Activated CD8-positive, alpha-beta T cell treated with anti-CD3 and anti-CD28 coated beads for 36 hours (primary cell): Measurements from ENCODE around the gene TAAR1. TPM values are rescaled to one million over a fixed set of nuclear protein-coding genes. Genes with fewer than 3 reads are reported as not detected.

Source experiments
- ATAC-seq: fragments of 200-7000 bp; cut with Tn5 transposase; one replicate; pipeline ENCODE4 v1.10.0; 2021; ENCODE audit warnings: mild to moderate bottlenecking, moderate library complexity
- CTCF ChIA-PET: fragments of 350-600 bp; sonication (Branson Sonifier 250); formaldehyde crosslinking; loops from one replicate; lab custom pipeline; 2021; ENCODE audit warnings: antibody characterized with exemption; lab: Charles Lee
- POLR2A ChIA-PET: fragments of 350-600 bp; sonication (Branson Sonifier 250); formaldehyde crosslinking; loops from one replicate; lab custom pipeline; 2021; ENCODE audit warnings: antibody characterized with exemption; lab: Charles Lee
- DNase-seq: peaks from one replicate; pipeline ENCODE4 v3.0.0-alpha.2; 2020
- H3K27ac Mint-ChIP-seq: one replicate; pipeline ENCODE4 v1.8.0; 2021; ENCODE audit warnings: mild to moderate bottlenecking, mixed read lengths
- H3K27me3 Mint-ChIP-seq: one replicate; pipeline ENCODE4 v1.8.0; 2021; ENCODE audit warnings: mixed read lengths
- H3K36me3 Mint-ChIP-seq: one replicate; pipeline ENCODE4 v1.8.0; 2021; ENCODE audit warnings: low read depth, mixed read lengths
- H3K4me1 Mint-ChIP-seq: one replicate; pipeline ENCODE4 v1.8.0; 2021; ENCODE audit warnings: low read depth, mixed read lengths
- H3K4me3 Mint-ChIP-seq: one replicate; pipeline ENCODE4 v1.8.0; 2021; ENCODE audit warnings: mild to moderate bottlenecking, moderate library complexity, mixed read lengths
- H3K9me3 Mint-ChIP-seq: one replicate; pipeline ENCODE4 v1.8.0; 2021; ENCODE audit warnings: mixed read lengths
- CTCF ChIP-seq: fragments of 200-600 bp; IDR thresholded peaks from one replicate; pipeline ENCODE4 v1.8.0; 2022; ENCODE audit warnings: antibody characterized with exemption, mild to moderate bottlenecking
- intact Hi-C: fragments of 100-400 bp; cut with micrococcal nuclease; formaldehyde crosslinking; loops from one replicate; pipeline ENCODE4 v1.10.0; 2022
- total RNA-seq, 2 experiments: library from RNA; stranded (reverse); gene quantifications; one replicate each; pipeline ENCODE4 v1.2.3, GENCODE V29; 2021

Gene TAAR1
- total RNA-seq, 2 experiments from 2014 or later = not detected

GRCh38 chr6:132598473-132598872 lies 60.5 kb downstream of the TAAR1 start:
- DNase-seq = peak; percentile 3
- no peak for TF ChIP-seq CTCF
- CTCF ChIA-PET = no interaction called here
- no peak overlapping the region for H3K4me3 Mint-ChIP-seq
- POLR2A ChIA-PET = no interaction called here
- peaks cover 18% of the 10 kb centered on the region for H3K27me3 Mint-ChIP-seq
- no peaks in the 10 kb centered on the region for H3K9me3 Mint-ChIP-seq
- intact Hi-C loops = no loop called here
- no peaks in the 10 kb centered on the region for H3K36me3 Mint-ChIP-seq
- H3K4me1 Mint-ChIP-seq = no peaks in the 10 kb centered on the region
- no peak for ATAC-seq
- H3K27ac Mint-ChIP-seq = no peak overlapping the region

- ATAC-seq = no peak
- ChIA-PET POLR2A (no interaction called here), CTCF (no interaction called here)
- intact Hi-C loops = no loop called here
- H3K27ac Mint-ChIP-seq = no peak overlapping the region
- H3K36me3 Mint-ChIP-seq = no peaks in the 10 kb centered on the region
- H3K9me3 Mint-ChIP-seq = no peaks in the 10 kb centered on the region
- no peak overlapping the region for H3K4me3 Mint-ChIP-seq
- no peak for TF ChIP-seq CTCF
- H3K4me1 Mint-ChIP-seq = no peaks in the 10 kb centered on the region
- DNase-seq = no peak
- H3K27me3 Mint-ChIP-seq = peaks cover 23% of the 10 kb centered on the region
Measured at GRCh38 chr6:132596201-132596600, 62.8 kb downstream of the TAAR1 start.

Other genes with a start within 250 kb of the TAAR1 start
- 10 to 100 TPM; 11.8 to 15.1 TPM for gene STX7, start 146.1 kb downstream of the TAAR1 start, total RNA-seq
- gene TAAR9, start 120.9 kb downstream of the TAAR1 start, total RNA-seq = not detected
- not detected for gene TAAR8, start 106.5 kb downstream of the TAAR1 start, total RNA-seq
- not detected for gene TAAR6, start 88.9 kb downstream of the TAAR1 start, total RNA-seq
- gene TAAR5, start 69.4 kb downstream of the TAAR1 start, total RNA-seq = not detected
- not detected for gene TAAR2, start 34.9 kb downstream of the TAAR1 start, total RNA-seq
- gene VNN1, start 54.9 kb upstream of the TAAR1 start, total RNA-seq = not detected
- gene VNN2, start 98.7 kb upstream of the TAAR1 start, total RNA-seq = 10 to 100 TPM; 10.5 to 11.7 TPM
- 1 to 10 TPM; 7.0 to 8.5 TPM for gene SLC18B1, start 139.5 kb upstream of the TAAR1 start, total RNA-seq
- 1,000 to 10,000 TPM; 2,058 to 2,107 TPM for gene RPS12, start 155.4 kb upstream of the TAAR1 start, total RNA-seq